Measurements from ENCODE around the gene FAM107B. TPM values are rescaled to one million over a fixed set of nuclear protein-coding genes. Genes with fewer than 3 reads are reported as not detected.

Gene FAM107B
- total and polyA plus RNA-seq, 2 of the 4 experiments (the other 2 are of a cell fraction): 26.4 to 27.1 TPM

- no peaks in the 10 kb centered on the region for H3K4me1 ChIP-seq (ENCODE audit: control insufficient read depth, insufficient read depth, low read length)
- BruUV-seq (replicated peaks): no TSS peak
- DNase-seq (no peak), ATAC-seq (ENCODE audit: low read depth) (no peak)
- no peaks in the 10 kb centered on the region for H4K20me1 ChIP-seq (ENCODE audit: insufficient read depth, low read length)
- dilution Hi-C loops (cut with HindIII; ENCODE audit: low sequenced_read_pairs, unreplicated experiment) (no loop called here), intact Hi-C loops (cut with micrococcal nuclease) (no loop called here), in situ Hi-C loops (cut with MboI; ENCODE audit: low sequenced_read_pairs) (no loop called here)
- no peak overlapping the region for H4K5ac ChIP-seq (ENCODE audit: low read depth, low read length)
- H2BK15ac ChIP-seq (ENCODE audit: low read depth, low read length): no peak overlapping the region
- H3K79me1 ChIP-seq (ENCODE audit: low read depth in 1 of 2, low read length in 2 of 2): no peaks in the 10 kb centered on the region
- no peak overlapping the region for H4K8ac ChIP-seq (ENCODE audit: low read depth in 2 of 2, low read length in 2 of 2)
- H3K27me3 ChIP-seq (ENCODE audit: control insufficient read depth, insufficient read depth, low read length): peaks cover 9% of the 10 kb centered on the region
- H3K9ac ChIP-seq (ENCODE audit: low read depth, low read length): no peak overlapping the region
- H3K36me3 ChIP-seq (ENCODE audit: control insufficient read depth, insufficient read depth, low read length): no peaks in the 10 kb centered on the region
- no peak overlapping the region for H3K4ac ChIP-seq (ENCODE audit: low read depth, low read length)
- no peak overlapping the region for H2AK5ac ChIP-seq (ENCODE audit: low read depth, low read length)
- no peaks in the 10 kb centered on the region for H3K9me1 ChIP-seq (ENCODE audit: insufficient read depth, low read length)
- no peak overlapping the region for H3K4me2 ChIP-seq (ENCODE audit: low read depth, low read length)
- no peak overlapping the region for H2BK120ac ChIP-seq (ENCODE audit: low read depth, low read length)
- CTCF ChIA-PET: no interaction called here
- H3K27ac ChIP-seq (ENCODE audit: insufficient read depth, low read length): no peak overlapping the region
- H3K9me3 ChIP-seq (ENCODE audit: control insufficient read depth, insufficient read depth, low read length): peaks cover 5% of the 10 kb centered on the region
- H2BK5ac ChIP-seq (ENCODE audit: low read depth, low read length, poor library complexity, severe bottlenecking): no peak overlapping the region
- TF ChIP-seq RCOR1 (IDR thresholded peaks at IDR 0.05; ENCODE audit: insufficient replicate concordance, low read length): no peak
- no peak for TF ChIP-seq POLR2A (IDR thresholded peaks at IDR 0.05; ENCODE audit: low read depth, low read length)
- no peak for TF ChIP-seq MAFK (IDR thresholded peaks at IDR 0.05; ENCODE audit: low read depth, low read length)
- TF ChIP-seq SMC3 (IDR thresholded peaks at IDR 0.05; ENCODE audit: low read depth, low read length): no peak
- TF ChIP-seq ELK1 (IDR thresholded peaks at IDR 0.05; ENCODE audit: borderline replicate concordance, low read depth, low read length): no peak
- TF ChIP-seq MAZ (IDR thresholded peaks at IDR 0.05; ENCODE audit: borderline replicate concordance, low read depth, low read length): no peak
- TF ChIP-seq BHLHE40 (IDR thresholded peaks at IDR 0.05; ENCODE audit: low read depth, low read length): no peak
- no peak for TF ChIP-seq CEBPB (IDR thresholded peaks at IDR 0.05; ENCODE audit: low read depth, low read length)
- no peak for TF ChIP-seq FOS (IDR thresholded peaks at IDR 0.05; ENCODE audit: low read depth, low read length)
- no peak for TF ChIP-seq USF2 (IDR thresholded peaks at IDR 0.05; ENCODE audit: low read depth, low read length)
- H2BK20ac ChIP-seq (ENCODE audit: low read depth, low read length): no peak overlapping the region
- H3K18ac ChIP-seq (ENCODE audit: low read depth, low read length): no peak overlapping the region
- peak overlapping the region; percentile 63 for H2AFZ ChIP-seq (replicated peaks; ENCODE audit: low read length, poor library complexity)
- no peak overlapping the region for H3K23ac ChIP-seq (ENCODE audit: low read depth, low read length)
- H3K56ac ChIP-seq (ENCODE audit: extremely low read depth, insufficient read depth, low read length): no peak overlapping the region
- 90% methylated on average over 2 of the region's 5 CpGs; no CpG with 5 or more reads in 1 of the 2 experiments for WGBS, 2 experiments (ENCODE audit: extremely low coverage in 2 of 2, insufficient read length in 1 of 2)
- no peak overlapping the region for H2AK9ac ChIP-seq (replicated peaks; ENCODE audit: low read depth, low read length, poor library complexity)
- POLR2A ChIA-PET (ENCODE audit: unreplicated experiment): no interaction called here
- no peak overlapping the region for H3K4me3 ChIP-seq (ENCODE audit: insufficient read depth, low read depth, low read length)
- H4K91ac ChIP-seq (ENCODE audit: insufficient read depth, low read depth, low read length): no peak overlapping the region
- H3K14ac ChIP-seq (replicated peaks; ENCODE audit: low read depth, low read length): no peak overlapping the region; the same call in 1 of the 2 replicates
These were observed 51.5 kb downstream of the FAM107B start for GRCh38 chr10:14723052-14723689.

Measured in IMR-90 (cell line).